IMR-90 (cell line): ENCODE data around the gene PPP3CB. TPM values are rescaled to one million over a fixed set of nuclear protein-coding genes. Genes with fewer than 3 reads are reported as not detected.

Experiments used
- ATAC-seq: fragments of 200-7000 bp; cut with Tn5 transposase; 2 replicates; pipeline ENCODE4 v1.9.1; 2020; ENCODE audit warnings: low read depth, mild to moderate bottlenecking, moderate library complexity
- BruUV-seq: library from RNA; stranded (reverse); fragments of 400-500 nt; replicated peaks from 2 replicates; lab custom pipeline; 2021; lab: Mats Ljungman, UMichigan
- CTCF ChIA-PET: fragments of 300-600 bp; formaldehyde crosslinking; extraction: SDS; loops from one replicate; lab custom pipeline; 2021; ENCODE audit warnings: antibody characterized with exemption; lab: Yijun Ruan, JAX
- POLR2A ChIA-PET: fragments of 300-600 bp; sonication (Branson Sonifier 250); formaldehyde crosslinking; loops from one replicate; lab custom pipeline; 2022; ENCODE audit warnings: antibody characterized with exemption; ENCODE audit not compliant: unreplicated experiment; lab: Charles Lee
- DNase-seq: peaks from one replicate; pipeline ENCODE4 v3.0.0; 2013
- H2AFZ ChIP-seq: replicated peaks from 2 replicates; pipeline ENCODE3; 2013; ENCODE audit warnings: low read length, mild to moderate bottlenecking; ENCODE audit not compliant: poor library complexity
- H2AK5ac ChIP-seq: 2 replicates; pipeline ENCODE4 v1.6.1; 2013; ENCODE audit warnings: low read depth, low read length, inconsistent platforms
- H2AK9ac ChIP-seq: replicated peaks from 2 replicates; pipeline ENCODE3; 2013; ENCODE audit warnings: mild to moderate bottlenecking, low read depth, low read length, moderate library complexity; ENCODE audit not compliant: poor library complexity
- H2BK120ac ChIP-seq: 2 replicates; pipeline ENCODE4 v1.6.1; 2013; ENCODE audit warnings: low read depth, low read length, inconsistent platforms
- H2BK15ac ChIP-seq: 3 replicates; pipeline ENCODE4 v1.6.1; 2013; ENCODE audit warnings: low read depth, low read length, inconsistent platforms
- H2BK20ac ChIP-seq: 2 replicates; pipeline ENCODE4 v1.6.1; 2013; ENCODE audit warnings: low read depth, mild to moderate bottlenecking, inconsistent platforms, low read length, moderate library complexity
- H2BK5ac ChIP-seq: 2 replicates; pipeline ENCODE4 v1.6.1; 2013; ENCODE audit warnings: mild to moderate bottlenecking, low read depth, low read length, inconsistent platforms; ENCODE audit not compliant: poor library complexity, severe bottlenecking
- H3K14ac ChIP-seq: replicated peaks from 2 replicates; pipeline ENCODE4 v1.6.1; 2013; ENCODE audit warnings: low read depth, low read length, inconsistent platforms
- H3K18ac ChIP-seq: 2 replicates; pipeline ENCODE4 v1.6.1; 2013; ENCODE audit warnings: low read depth, low read length, control low read depth
- H3K23ac ChIP-seq: 2 replicates; pipeline ENCODE4 v1.6.1; 2013; ENCODE audit warnings: low read depth, low read length, inconsistent platforms
- H3K27ac ChIP-seq: 2 replicates; pipeline ENCODE4 v1.5.1; 2013; ENCODE audit warnings: mild to moderate bottlenecking, control low read depth, low read length; ENCODE audit not compliant: insufficient read depth
- H3K27me3 ChIP-seq: 2 replicates; pipeline ENCODE4 v1.6.1; 2013; ENCODE audit warnings: low read length; ENCODE audit not compliant: control insufficient read depth, insufficient read depth
- H3K36me3 ChIP-seq: 2 replicates; pipeline ENCODE4 v1.6.1; 2013; ENCODE audit warnings: low read length, mixed read lengths; ENCODE audit not compliant: control insufficient read depth, insufficient read depth
- H3K4ac ChIP-seq: 2 replicates; pipeline ENCODE4 v1.6.1; 2013; ENCODE audit warnings: low read depth, low read length, inconsistent platforms
- H3K4me1 ChIP-seq: 2 replicates; pipeline ENCODE4 v1.6.1; 2013; ENCODE audit warnings: low read length, mixed read lengths; ENCODE audit not compliant: control insufficient read depth, insufficient read depth
- H3K4me2 ChIP-seq: 2 replicates; pipeline ENCODE4 v1.6.1; 2013; ENCODE audit warnings: low read depth, mild to moderate bottlenecking, control low read depth, low read length, moderate library complexity
- H3K4me3 ChIP-seq: 2 replicates; pipeline ENCODE4 v1.5.1; 2013; ENCODE audit warnings: low read depth, mild to moderate bottlenecking, control low read depth, low read length, moderate library complexity; ENCODE audit not compliant: insufficient read depth
- H3K56ac ChIP-seq: 2 replicates; pipeline ENCODE4 v1.6.1; 2013; ENCODE audit warnings: low read length, inconsistent platforms; ENCODE audit not compliant: insufficient read depth; ENCODE audit errors: extremely low read depth
- H3K79me1 ChIP-seq, 2 experiments: 2 replicates each; pipeline ENCODE4 v1.6.1; 2013; ENCODE audit warnings: low read length in 2 of 2, inconsistent platforms in 1 of 2, low read depth in 1 of 2
- H3K9ac ChIP-seq: 2 replicates; pipeline ENCODE4 v1.6.1; 2013; ENCODE audit warnings: low read depth, low read length, control low read depth
- H3K9me1 ChIP-seq: 2 replicates; pipeline ENCODE4 v1.6.1; 2013; ENCODE audit warnings: low read length, inconsistent platforms; ENCODE audit not compliant: insufficient read depth
- H3K9me3 ChIP-seq: 2 replicates; pipeline ENCODE4 v1.6.1; 2013; ENCODE audit warnings: low read length; ENCODE audit not compliant: control insufficient read depth, insufficient read depth
- H4K20me1 ChIP-seq: 2 replicates; pipeline ENCODE4 v1.6.1; 2013; ENCODE audit warnings: low read length, inconsistent platforms; ENCODE audit not compliant: insufficient read depth
- H4K5ac ChIP-seq: 2 replicates; pipeline ENCODE4 v1.6.1; 2013; ENCODE audit warnings: mild to moderate bottlenecking, low read depth, low read length, control low read depth
- H4K8ac ChIP-seq, 2 experiments: 2 replicates each; pipeline ENCODE4 v1.6.1; 2013; ENCODE audit warnings: low read depth in 2 of 2, low read length in 2 of 2, control low read depth in 1 of 2, inconsistent platforms in 1 of 2
- H4K91ac ChIP-seq: 2 replicates; pipeline ENCODE4 v1.6.1; 2013; ENCODE audit warnings: low read depth, low read length, inconsistent platforms; ENCODE audit not compliant: insufficient read depth
- FOS ChIP-seq: fragments of 150-350 bp; IDR thresholded peaks from 2 replicates; pipeline ENCODE4 v1.6.1; 2016; ENCODE audit warnings: low read depth, low read length
- MAZ ChIP-seq: IDR thresholded peaks from 2 replicates; pipeline ENCODE4 v1.6.1; 2012; ENCODE audit warnings: low read depth, mild to moderate bottlenecking, low read length, improper control_type of control experiment, moderate library complexity, borderline replicate concordance
- WGBS, 2 experiments: methylation state at CpG; one replicate each; pipeline versions ENCODE4 v1.1.5 to v1.1.7; 2013; ENCODE audit warnings: missing lambda C conversion rate in 2 of 2; ENCODE audit not compliant: insufficient read length in 1 of 2; ENCODE audit errors: extremely low coverage in 2 of 2; 5-methylcytosine and 5-hydroxymethylcytosine counted together
- dilution Hi-C: fragments of 300-500 bp; cut with HindIII; formaldehyde crosslinking; loops from one replicate; pipeline ENCODE4 v1.14.3; 2018; ENCODE audit warnings: low sequenced_read_pairs; ENCODE audit not compliant: unreplicated experiment
- in situ Hi-C: fragments of 300-500 bp; cut with MboI; formaldehyde crosslinking; loops from 3 replicates; pipeline ENCODE4 v1.14.3; 2019; ENCODE audit warnings: low sequenced_read_pairs, inconsistent platforms, mixed read lengths
- intact Hi-C: fragments of 100-400 bp; cut with micrococcal nuclease; formaldehyde crosslinking; loops from 2 replicates; pipeline ENCODE4 v1.10.0; 2022
- polyA plus RNA-seq, 3 experiments: library from polyadenylated mRNA; depleted of rRNA; stranded (reverse); fragments of >200 nt; gene quantifications; 2 replicates each; pipeline ENCODE4 v1.2.3, GENCODE V29; 2012; ENCODE audit warnings: low replicate concordance in 1 of 3
- total RNA-seq: library from RNA; depleted of rRNA; stranded (reverse); fragments of >200 nt; gene quantifications from 2 replicates; pipeline ENCODE4 v1.2.3, GENCODE V29; 2012

PPP3CB gene
- total and polyA plus RNA-seq, 2 of the 4 experiments (the other 2 are of a cell fraction), result 22.9 to 36.4 TPM

DNA sequence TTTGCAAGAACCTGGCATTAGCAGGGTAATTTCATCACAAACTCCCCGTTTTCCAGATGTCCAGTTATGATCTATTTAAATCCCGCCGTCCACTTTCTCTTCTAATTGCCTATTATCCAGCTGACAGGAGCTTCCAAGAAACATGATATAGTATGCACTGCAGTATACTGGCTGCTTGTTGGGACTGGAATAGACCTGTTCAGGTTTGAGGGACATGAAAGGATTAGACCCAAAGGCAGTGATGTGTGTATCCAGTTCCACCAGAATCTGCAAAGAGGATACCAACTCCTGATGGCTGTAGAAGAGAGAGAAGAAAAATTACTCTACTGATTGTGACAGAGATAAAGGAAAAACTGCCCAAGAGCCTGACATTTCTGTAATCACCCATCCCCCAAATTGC lies 71.3 kb downstream of the PPP3CB start:
- Histone ChIP-seq H2AFZ (no peak overlapping the region), H4K91ac (no peak overlapping the region), H3K14ac (no peak overlapping the region), H3K36me3 (peaks cover 34% of the 10 kb centered on the region), H3K9me1 (no peaks in the 10 kb centered on the region; the same call in 1 of the 2 replicates), H3K18ac (no peak overlapping the region), H2AK9ac (no peak overlapping the region), H2BK5ac (no peak overlapping the region), H2BK120ac (no peak overlapping the region), H3K4ac (no peak overlapping the region), H3K9ac (no peak overlapping the region), H3K27me3 (no peaks in the 10 kb centered on the region), H2BK15ac (no peak overlapping the region), H2AK5ac (no peak overlapping the region), H3K4me2 (no peak overlapping the region), H4K5ac (no peak overlapping the region), H3K4me1 (no peaks in the 10 kb centered on the region), H3K27ac (no peak overlapping the region), H3K56ac (no peak overlapping the region), H3K79me1 (no peaks in the 10 kb centered on the region), H3K9me3 (no peaks in the 10 kb centered on the region), H3K23ac (no peak overlapping the region), H2BK20ac (no peak overlapping the region), H4K8ac (no peak overlapping the region), H4K20me1 (no peaks in the 10 kb centered on the region), H3K4me3 (no peak overlapping the region)
- no TSS peak for BruUV-seq
- intact Hi-C loops (no loop called here), in situ Hi-C loops (no loop called here), dilution Hi-C loops (no loop called here)
- DNase-seq (no peak), ATAC-seq (no peak)
- WGBS, 2 experiments, result 80% methylated on average over 1 of the region's 3 CpGs; no CpG with 5 or more reads in 1 of the 2 experiments
- ChIA-PET CTCF (no interaction called here), POLR2A (no interaction called here)
- TF ChIP-seq FOS, result no peak
- no peak for TF ChIP-seq MAZ
